Heart left ventricle (tissue), 16 donors: ENCODE data around the gene DBH. TPM values are rescaled to one million over a fixed set of nuclear protein-coding genes. Genes with fewer than 3 reads are reported as not detected.

ENCODE experiments used
- ATAC-seq, 4 donors: fragments of 200-7000 bp; cut with Tn5 transposase; one replicate each; pipeline ENCODE4 v1.9.1; 2020 to 2022; ENCODE audit warnings: moderate library complexity in 4 of 4, mild to moderate bottlenecking in 3 of 4, moderate number of reproducible peaks in 1 of 4
- DNase-seq, 5 donors: peaks; one replicate each; pipeline ENCODE4 v3.0.0-alpha.2; 2020
- H3K27ac ChIP-seq, 12 donors: fragments of 200-600 bp; sonication (generic) in 4 of 12; one replicate each; pipeline versions ENCODE4 v1.5.0 to v1.8.0; 2016 to 2022; ENCODE audit warnings: mild to moderate bottlenecking in 2 of 12
- H3K27me3 ChIP-seq, 9 donors: fragments of 200-600 bp; sonication (generic) in 2 of 9; one replicate each; pipeline versions ENCODE4 v1.5.1 to v1.8.0; 2016 to 2022; ENCODE audit warnings: mild to moderate bottlenecking in 3 of 9
- H3K36me3 ChIP-seq, 9 donors: fragments of 200-600 bp; sonication (generic) in 2 of 9; one replicate each; pipeline versions ENCODE4 v1.5.0 to v1.8.0; 2018 to 2022; ENCODE audit warnings: mild to moderate bottlenecking in 2 of 9
- H3K4me1 ChIP-seq, 12 donors: fragments of 200-600 bp; sonication (generic) in 4 of 12; one replicate each; pipeline versions ENCODE4 v1.5.0 to v1.8.0; 2016 to 2022; ENCODE audit warnings: mild to moderate bottlenecking in 3 of 12
- H3K4me3 ChIP-seq, 12 donors: fragments of 200-600 bp; sonication (generic) in 4 of 12; one replicate each; pipeline versions ENCODE4 v1.5.0 to v1.8.0; 2017 to 2022; ENCODE audit warnings: mild to moderate bottlenecking in 9 of 12, moderate library complexity in 4 of 12
- H3K9me3 ChIP-seq, 12 donors: fragments of 200-600 bp; sonication (generic) in 4 of 12; one replicate each; pipeline versions ENCODE4 v1.5.0 to v1.8.0; 2016 to 2022; ENCODE audit warnings: mild to moderate bottlenecking in 1 of 12
- CTCF ChIP-seq, 12 donors: fragments of 200-600 bp; sonication (generic) in 4 of 12; IDR thresholded peaks; one replicate each; pipeline versions ENCODE4 v1.5.0 to v1.8.0; 2018 to 2022; ENCODE audit warnings: antibody characterized with exemption in 12 of 12, mild to moderate bottlenecking in 5 of 12
- POLR2A ChIP-seq, 2 donors: fragments of 450-650 bp; IDR thresholded peaks; one replicate each; pipeline ENCODE4 v1.6.1; 2017; ENCODE audit warnings: antibody characterized with exemption in 2 of 2, mild to moderate bottlenecking in 2 of 2, moderate library complexity in 2 of 2
- WGBS, 4 donors: extraction: QIAGEN DNeasy Blood & Tissue Kit in 2 of 4; methylation state at CpG; one replicate each; pipeline versions ENCODE4 v1.1.5 to v1.1.7; 2013 to 2018; 5-methylcytosine and 5-hydroxymethylcytosine counted together
- intact Hi-C, 10 donors: fragments of 100-400 bp; cut with DNase I; formaldehyde crosslinking; loops; one replicate each; pipeline versions ENCODE4 v1.11.1 to v1.14.2; 2022
- polyA plus RNA-seq, 2 donors: library from polyadenylated mRNA; stranded (reverse); fragments of 200-250 nt; gene quantifications; one replicate each; pipeline ENCODE4 v1.2.3, GENCODE V29; 2013
- total RNA-seq, 9 donors: library from RNA; depleted of rRNA in 2 of 9; stranded (reverse); fragments of >200 nt in 2 of 9; fragmentation: NEBNext Ultra II Directional in 3 of 9; extraction: Animal tissue kit (Norgen Biotek cat#: 25700) in 3 of 9; gene quantifications; one replicate each; pipeline versions ENCODE4 v1.1.0 to v1.2.4, GENCODE V29; 2016 to 2023
- donor health status: ischemic (EF 13 %, LVEDD 7.1; RV severe dilation, severe dysfunction).
- donor health status: healthy with polysubstance abuse.
- donor health status: DM: no; HTN: yes; CAD: no.
- donor health status: DM: no; HTN: no; CAD: no.
- donor health status: ischemic (EF 25% LVEDD 6.9; RV normal size, moderate dysfunction).
- donor health status: ischemic (EF 25% LVEDD 5.7; RV mildly dilated, moderate dysfunction).
- donor health status: healthy.
- donor health status: DM: yes; HTN: yes; CAD: no.
- donor health status: ischemic (EF 35%, LVEDD 5.7; RV mildly dilated, moderate dysfunction).
- donor health status: nonischemic (EF 11% LVEDD 7.7; RV severe dilation, severe dysfunction).
- donor health status: DM: yes; HTN: yes; CAD: no.
- donor health status: PGD.
- donor health status: ischemic (EF 29% LVEDD 5.4; RV normal size, mild dysfunction).
- donor health status: nonischemic (EF 23%, LVEDD 6.1; RV moderate dilation, normal function).

Gene DBH
- total and polyA plus RNA-seq, 11 donors, result 0.06 to 0.08 TPM; not detected in 9

GRCh38 chr9:133606708-133607025 lies 29.5 kb upstream of the DBH start:
- 54 to 73% (median 62%) methylated on average over 7 to 8 of the region's 8 CpGs for WGBS, 4 donors
- intact Hi-C loops, result loop anchor here in 1 of 10 donors (10.0 kb wide), 1 partner anchor 108 kb away; no protein-coding TSS in a partner anchor
- H3K27ac ChIP-seq, result no peak overlapping the region
- DNase-seq, result no peak
- H3K27me3 ChIP-seq, result peaks cover 16 to 91% (median 36%) of the 10 kb centered on the region in 9 donors
- peaks cover 0 to 9% (median 0%) of the 10 kb centered on the region in 12 donors for H3K4me1 ChIP-seq
- ATAC-seq, result no peak
- no peaks in the 10 kb centered on the region for H3K36me3 ChIP-seq
- H3K9me3 ChIP-seq, result no peaks in the 10 kb centered on the region
- no peak overlapping the region for H3K4me3 ChIP-seq
- TF ChIP-seq POLR2A (IDR thresholded peaks at IDR 0.05) (no peak), CTCF (IDR thresholded peaks at IDR 0.05) (no peak)

- no peak for DNase-seq
- peaks cover 16 to 88% (median 37%) of the 10 kb centered on the region in 9 donors for H3K27me3 ChIP-seq
- TF ChIP-seq POLR2A (IDR thresholded peaks at IDR 0.05) (no peak), CTCF (IDR thresholded peaks at IDR 0.05) (no peak)
- intact Hi-C loops, result loop anchor here in 1 of 10 donors (10.0 kb wide), 1 partner anchor 107 kb away; no protein-coding TSS in a partner anchor
- H3K4me3 ChIP-seq, result no peak overlapping the region
- no peaks in the 10 kb centered on the region for H3K36me3 ChIP-seq
- H3K27ac ChIP-seq, result no peak overlapping the region
- 32 to 67% (median 47%) methylated on average over 4 to 7 of the region's 7 CpGs for WGBS, 4 donors
- no peak for ATAC-seq
- peaks cover 0 to 9% (median 0%) of the 10 kb centered on the region in 12 donors for H3K4me1 ChIP-seq
- no peaks in the 10 kb centered on the region for H3K9me3 ChIP-seq
These were observed 28.8 kb upstream of the DBH start for GRCh38 chr9:133607381-133607780.

- ATAC-seq (no peak), DNase-seq (no peak)
- intact Hi-C loops, result loop anchor here in 1 of 10 donors (10.0 kb wide), 1 partner anchor 107 kb away; no protein-coding TSS in a partner anchor
- no peak for TF ChIP-seq POLR2A (IDR thresholded peaks at IDR 0.05)
- no peak for TF ChIP-seq CTCF (IDR thresholded peaks at IDR 0.05)
- 73 to 83% (median 78%) methylated on average over 5 to 8 of the region's 8 CpGs for WGBS, 4 donors
- H3K36me3 ChIP-seq, result no peaks in the 10 kb centered on the region
- no peak overlapping the region for H3K4me3 ChIP-seq
- H3K9me3 ChIP-seq, result no peaks in the 10 kb centered on the region
- H3K4me1 ChIP-seq, result peaks cover 0 to 9% (median 0%) of the 10 kb centered on the region in 12 donors
- H3K27ac ChIP-seq, result no peak overlapping the region
- H3K27me3 ChIP-seq, result peaks cover 16 to 87% (median 42%) of the 10 kb centered on the region in 9 donors
These were observed 28.2 kb upstream of the DBH start for GRCh38 chr9:133607976-133608375.

GRCh38 chr9:133608382-133608781 lies 27.8 kb upstream of the DBH start:
- Histone ChIP-seq H3K27me3 (peaks cover 13 to 87% (median 45%) of the 10 kb centered on the region in 9 donors), H3K9me3 (no peaks in the 10 kb centered on the region), H3K4me3 (no peak overlapping the region), H3K4me1 (peaks cover 0 to 9% (median 0%) of the 10 kb centered on the region in 12 donors), H3K27ac (no peak overlapping the region), H3K36me3 (no peaks in the 10 kb centered on the region)
- DNase-seq, result no peak
- no peak for TF ChIP-seq POLR2A (IDR thresholded peaks at IDR 0.05)
- no peak for TF ChIP-seq CTCF (IDR thresholded peaks at IDR 0.05)
- 78 to 80% (median 80%) methylated on average over 7 of the region's 7 CpGs for WGBS, 4 donors
- intact Hi-C loops, result loop anchor here in 1 of 10 donors (10.0 kb wide), 1 partner anchor 106 kb away; no protein-coding TSS in a partner anchor
- ATAC-seq, result no peak
